GM23338 (cell line): ENCODE data around the gene KLF2.

Experiments
- EZH2 ChIP-seq: fragments of 200-600 bp; sonication (generic); IDR thresholded peaks from one replicate; pipeline ENCODE4 v1.8.0; 2017; ENCODE audit warnings: antibody characterized with exemption, mild to moderate bottlenecking, low read depth; ENCODE audit not compliant: unreplicated experiment
- JUNB ChIP-seq: IDR thresholded peaks from one replicate; pipeline ENCODE4 v1.6.1; 2016; ENCODE audit warnings: antibody characterized with exemption; ENCODE audit not compliant: unreplicated experiment
- ZNF114 ChIP-seq: fragments of 250-450 bp; sonication (Bioruptor Pico); IDR thresholded peaks from 2 replicates; pipeline ENCODE4 v1.5.0; 2020; ENCODE audit warnings: mild to moderate bottlenecking, moderate library complexity
- TF ChIP-seq, protein P1 (sequence below): IDR thresholded peaks from one replicate; pipeline ENCODE4 v1.6.1; 2018; ENCODE audit warnings: antibody characterized with exemption; ENCODE audit not compliant: unreplicated experiment
- TF ChIP-seq, protein P2 (sequence below), 2 experiments: fragments of 200-600 bp in 1 of 2; sonication (generic) in 1 of 2; conservative IDR thresholded peaks; 2 replicates each; pipeline versions ENCODE4 v1.5.1 to v1.6.1; 2016 to 2017; ENCODE audit warnings: antibody characterized with exemption in 2 of 2, low read depth in 2 of 2, mild to moderate bottlenecking in 2 of 2, moderate library complexity in 1 of 2

- TF ChIP-seq, protein P1, sequence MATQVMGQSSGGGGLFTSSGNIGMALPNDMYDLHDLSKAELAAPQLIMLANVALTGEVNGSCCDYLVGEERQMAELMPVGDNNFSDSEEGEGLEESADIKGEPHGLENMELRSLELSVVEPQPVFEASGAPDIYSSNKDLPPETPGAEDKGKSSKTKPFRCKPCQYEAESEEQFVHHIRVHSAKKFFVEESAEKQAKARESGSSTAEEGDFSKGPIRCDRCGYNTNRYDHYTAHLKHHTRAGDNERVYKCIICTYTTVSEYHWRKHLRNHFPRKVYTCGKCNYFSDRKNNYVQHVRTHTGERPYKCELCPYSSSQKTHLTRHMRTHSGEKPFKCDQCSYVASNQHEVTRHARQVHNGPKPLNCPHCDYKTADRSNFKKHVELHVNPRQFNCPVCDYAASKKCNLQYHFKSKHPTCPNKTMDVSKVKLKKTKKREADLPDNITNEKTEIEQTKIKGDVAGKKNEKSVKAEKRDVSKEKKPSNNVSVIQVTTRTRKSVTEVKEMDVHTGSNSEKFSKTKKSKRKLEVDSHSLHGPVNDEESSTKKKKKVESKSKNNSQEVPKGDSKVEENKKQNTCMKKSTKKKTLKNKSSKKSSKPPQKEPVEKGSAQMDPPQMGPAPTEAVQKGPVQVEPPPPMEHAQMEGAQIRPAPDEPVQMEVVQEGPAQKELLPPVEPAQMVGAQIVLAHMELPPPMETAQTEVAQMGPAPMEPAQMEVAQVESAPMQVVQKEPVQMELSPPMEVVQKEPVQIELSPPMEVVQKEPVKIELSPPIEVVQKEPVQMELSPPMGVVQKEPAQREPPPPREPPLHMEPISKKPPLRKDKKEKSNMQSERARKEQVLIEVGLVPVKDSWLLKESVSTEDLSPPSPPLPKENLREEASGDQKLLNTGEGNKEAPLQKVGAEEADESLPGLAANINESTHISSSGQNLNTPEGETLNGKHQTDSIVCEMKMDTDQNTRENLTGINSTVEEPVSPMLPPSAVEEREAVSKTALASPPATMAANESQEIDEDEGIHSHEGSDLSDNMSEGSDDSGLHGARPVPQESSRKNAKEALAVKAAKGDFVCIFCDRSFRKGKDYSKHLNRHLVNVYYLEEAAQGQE, result no peak
- TF ChIP-seq, protein P2, sequence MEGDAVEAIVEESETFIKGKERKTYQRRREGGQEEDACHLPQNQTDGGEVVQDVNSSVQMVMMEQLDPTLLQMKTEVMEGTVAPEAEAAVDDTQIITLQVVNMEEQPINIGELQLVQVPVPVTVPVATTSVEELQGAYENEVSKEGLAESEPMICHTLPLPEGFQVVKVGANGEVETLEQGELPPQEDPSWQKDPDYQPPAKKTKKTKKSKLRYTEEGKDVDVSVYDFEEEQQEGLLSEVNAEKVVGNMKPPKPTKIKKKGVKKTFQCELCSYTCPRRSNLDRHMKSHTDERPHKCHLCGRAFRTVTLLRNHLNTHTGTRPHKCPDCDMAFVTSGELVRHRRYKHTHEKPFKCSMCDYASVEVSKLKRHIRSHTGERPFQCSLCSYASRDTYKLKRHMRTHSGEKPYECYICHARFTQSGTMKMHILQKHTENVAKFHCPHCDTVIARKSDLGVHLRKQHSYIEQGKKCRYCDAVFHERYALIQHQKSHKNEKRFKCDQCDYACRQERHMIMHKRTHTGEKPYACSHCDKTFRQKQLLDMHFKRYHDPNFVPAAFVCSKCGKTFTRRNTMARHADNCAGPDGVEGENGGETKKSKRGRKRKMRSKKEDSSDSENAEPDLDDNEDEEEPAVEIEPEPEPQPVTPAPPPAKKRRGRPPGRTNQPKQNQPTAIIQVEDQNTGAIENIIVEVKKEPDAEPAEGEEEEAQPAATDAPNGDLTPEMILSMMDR (conservative IDR thresholded peaks at IDR 0.05; ENCODE audit: low read depth in 2 of 2), result no peak
- TF ChIP-seq JUNB (no peak), EZH2 (no peak), ZNF114 (CRISPR knock-in tag) (no peak)
Measured at GRCh38 chr19:16371540-16371986, 46.9 kb downstream of the KLF2 start.
